GM19193 (cell line): ENCODE measurements around the gene LOXHD1.

Experiments
- POLR2A ChIP-seq: IDR thresholded peaks from 4 replicates; pipeline ENCODE4 v1.6.1; 2011; ENCODE audit not compliant: insufficient read depth, insufficient read length; ENCODE audit errors: extremely low read depth

LOXHD1 gene

DNA sequence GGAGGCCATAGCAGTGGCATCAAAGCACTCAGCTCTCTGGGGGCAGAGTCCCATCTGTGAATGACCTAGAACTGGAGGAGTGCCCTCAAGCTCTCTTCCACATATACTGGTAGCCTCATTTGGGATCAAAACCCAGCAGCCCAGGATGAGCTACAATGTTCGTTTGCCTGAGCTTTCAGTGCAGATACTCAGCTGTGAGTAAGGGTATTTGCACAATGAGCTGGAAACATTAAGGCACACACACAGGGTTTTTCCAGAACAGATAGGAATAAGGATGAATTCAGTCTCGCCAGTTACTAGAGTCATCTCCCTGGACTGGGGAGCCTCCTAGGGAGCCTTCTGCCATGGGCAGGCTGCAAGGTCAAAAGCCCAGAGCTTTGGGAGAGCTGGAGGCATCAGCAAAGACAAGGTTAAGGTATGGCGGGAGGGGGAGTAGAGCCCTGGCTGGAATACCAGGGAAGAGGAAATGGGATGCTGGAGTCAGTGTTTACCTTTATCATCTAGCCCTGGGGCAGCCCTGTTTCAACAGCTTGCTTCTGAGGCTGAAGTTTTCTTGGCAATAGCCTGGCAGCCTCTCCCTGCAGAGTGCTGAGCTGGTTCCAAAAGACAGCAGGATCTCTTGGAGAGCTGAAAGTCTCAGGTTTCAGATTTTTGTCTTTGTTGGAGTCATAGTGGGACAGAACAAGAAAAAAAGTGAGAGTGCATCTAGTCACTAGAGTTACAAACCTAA, 187.7 kb downstream of the LOXHD1 start:
- TF ChIP-seq POLR2A: no peak

GRCh38 chr18:46468426-46469180, 188.4 kb downstream of the LOXHD1 start:
- TF ChIP-seq POLR2A: no peak

DNA sequence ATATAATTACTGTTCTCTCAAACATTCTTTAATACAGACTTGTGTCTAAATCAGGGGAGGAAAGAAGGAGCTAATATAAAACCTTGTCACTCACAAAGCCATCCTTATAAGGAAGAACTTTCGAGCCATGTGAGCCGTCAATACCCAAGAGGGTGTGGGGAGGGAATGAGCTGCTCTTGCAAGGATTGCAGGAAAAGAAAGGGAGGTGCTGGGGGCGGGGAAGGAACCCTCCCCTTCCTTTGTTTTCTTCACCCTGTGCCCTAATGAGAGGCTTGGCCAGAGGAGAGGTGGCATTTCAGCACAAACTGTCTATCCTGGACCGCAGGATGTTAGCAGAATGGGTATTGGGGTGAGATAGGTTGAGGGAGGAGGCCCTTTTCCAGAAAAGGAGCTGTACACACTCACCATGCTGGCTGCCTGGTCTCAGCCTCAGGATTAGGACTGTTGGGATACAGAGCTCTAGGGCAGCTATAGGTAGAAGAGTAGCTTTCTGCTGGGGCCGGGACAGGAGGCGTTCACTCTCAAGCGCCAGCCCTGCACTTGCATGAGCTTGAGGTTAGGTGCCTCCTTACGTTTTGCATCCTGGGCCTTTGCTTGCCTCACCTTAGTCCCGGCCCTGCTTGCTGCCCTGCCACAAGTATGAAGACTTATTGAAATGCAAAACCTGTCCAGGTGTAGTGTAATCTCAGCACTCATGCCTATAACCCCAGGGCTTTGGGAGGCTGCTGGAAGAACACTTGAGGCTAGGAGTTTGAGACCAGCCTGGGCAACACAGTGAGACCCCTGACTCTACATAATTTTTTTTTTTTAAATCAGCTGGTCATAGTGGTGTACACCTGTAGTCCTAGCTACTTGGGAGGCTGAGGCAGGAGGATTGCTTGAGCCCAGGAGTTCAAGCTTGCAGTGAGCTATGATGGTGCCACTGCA, 190.5 kb downstream of the LOXHD1 start:
- no peak for TF ChIP-seq POLR2A

- TF ChIP-seq POLR2A: no peak
Observed at GRCh38 chr18:46464926-46465655, 191.9 kb downstream of the LOXHD1 start.

- no peak for TF ChIP-seq POLR2A
Observed at GRCh38 chr18:46462523-46462922, 194.5 kb downstream of the LOXHD1 start.

DNA sequence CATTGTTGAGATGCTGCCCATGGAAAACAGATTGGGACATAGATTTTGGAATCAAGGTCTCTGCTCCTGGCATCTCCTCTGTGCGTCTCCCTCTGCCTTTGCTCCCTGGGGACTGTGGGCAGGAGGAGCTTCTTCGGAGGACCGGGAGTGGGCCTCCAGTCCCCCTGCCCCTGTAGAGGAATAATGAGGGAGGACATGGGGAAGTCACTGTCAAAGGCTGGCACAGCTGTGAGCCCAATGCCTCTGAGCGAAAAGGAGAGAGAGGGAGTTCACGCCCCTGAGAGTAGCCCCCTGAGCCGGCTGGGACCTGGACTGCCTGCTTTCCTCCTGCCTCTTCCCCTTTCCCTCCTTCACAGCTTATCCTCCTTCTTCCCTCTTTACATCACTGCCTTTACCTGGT, 195.0 kb downstream of the LOXHD1 start:
- no peak for TF ChIP-seq POLR2A

DNA sequence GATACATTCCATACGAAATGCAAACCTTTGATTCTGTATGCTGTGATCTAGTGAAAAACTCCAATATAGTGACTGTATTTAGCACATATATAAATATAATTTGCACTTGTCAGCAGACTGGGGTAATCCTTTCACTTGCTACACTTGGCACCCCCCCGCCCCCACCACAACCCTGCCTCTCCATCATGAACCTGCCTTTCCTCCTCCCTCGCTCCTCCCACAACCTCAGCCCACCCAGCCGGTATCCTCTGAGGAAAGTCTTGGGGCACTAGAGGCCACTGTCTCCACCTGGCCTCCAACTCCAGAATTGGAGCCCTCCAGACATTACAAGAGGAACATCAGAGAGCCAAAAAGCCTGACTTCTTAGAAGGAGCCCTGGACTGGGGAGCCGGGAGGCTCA, 196.3 kb downstream of the LOXHD1 start:
- no peak for TF ChIP-seq POLR2A

- no peak for TF ChIP-seq POLR2A
Observed at GRCh38 chr18:46459789-46460455, 197.1 kb downstream of the LOXHD1 start.

- TF ChIP-seq POLR2A: no peak
Observed at GRCh38 chr18:46458472-46458871, 198.5 kb downstream of the LOXHD1 start.

- TF ChIP-seq POLR2A: no peak
Observed at GRCh38 chr18:46456691-46457090, 200.3 kb downstream of the LOXHD1 start.

DNA sequence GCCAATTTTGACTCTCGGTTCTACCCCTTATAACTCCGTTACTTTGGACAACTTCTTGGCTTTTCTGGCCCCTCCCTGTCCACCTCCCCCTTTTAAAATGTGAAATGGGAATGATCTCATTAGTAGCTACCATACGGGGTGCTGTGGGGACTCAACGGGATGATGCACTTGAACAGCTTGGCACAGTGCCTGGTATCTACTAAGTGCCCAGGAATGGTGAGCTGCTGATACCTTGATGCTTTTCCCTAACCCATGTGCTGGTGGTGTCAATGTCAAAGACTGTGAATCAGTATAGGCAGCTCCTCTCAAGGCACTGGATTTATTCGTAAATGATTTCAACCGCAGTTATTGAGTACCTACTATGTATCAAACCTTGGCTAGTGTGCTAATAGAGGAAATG, 204.2 kb downstream of the LOXHD1 start:
- no peak for TF ChIP-seq POLR2A

GRCh38 chr18:46449499-46449898, 207.5 kb downstream of the LOXHD1 start:
- TF ChIP-seq POLR2A: no peak

GRCh38 chr18:46449033-46449432, 208.0 kb downstream of the LOXHD1 start:
- no peak for TF ChIP-seq POLR2A

DNA sequence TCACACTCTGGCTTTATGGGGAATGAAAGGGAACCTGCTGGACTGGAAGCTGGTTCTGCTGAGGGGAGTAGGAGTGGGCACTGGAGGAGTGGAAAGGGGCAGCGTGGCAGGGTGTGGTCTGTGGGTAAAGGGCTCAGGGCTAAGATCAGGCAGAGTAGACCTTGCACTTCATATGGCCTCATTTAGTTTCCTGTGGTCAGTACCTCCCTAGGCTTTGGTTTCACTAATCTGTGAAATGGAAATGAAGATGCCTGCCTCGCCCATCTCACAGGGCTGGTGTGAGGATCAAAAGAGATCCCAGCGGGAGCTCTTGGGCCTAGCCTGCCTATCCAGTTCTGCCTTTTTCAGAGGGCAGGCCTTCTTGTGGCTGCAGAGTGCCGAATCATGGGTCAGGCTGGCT, 208.7 kb downstream of the LOXHD1 start:
- TF ChIP-seq POLR2A: no peak

GRCh38 chr18:46447792-46448191, 209.2 kb downstream of the LOXHD1 start:
- TF ChIP-seq POLR2A: no peak

- TF ChIP-seq POLR2A: no peak
Observed at GRCh38 chr18:46447323-46447722, 209.7 kb downstream of the LOXHD1 start.
